AG04449 (cell line): ENCODE measurements around the gene STK33.

Experiments
- CTCF ChIA-PET: fragments of 350-600 bp; formaldehyde crosslinking; extraction: SDS; loops from one replicate; lab custom pipeline; 2021; ENCODE audit warnings: antibody characterized with exemption; lab: Yijun Ruan, JAX
- POLR2A ChIA-PET: fragments of 400-600, 350-600 bp; formaldehyde crosslinking; extraction: SDS; loops from one replicate; lab custom pipeline; 2020; ENCODE audit warnings: antibody characterized with exemption, inconsistent platforms; lab: Yijun Ruan, JAX
- DNase-seq: peaks from one replicate; pipeline ENCODE4 v3.0.0-alpha.2; 2010; ENCODE audit warnings: low read depth, low spot score
- H3K4me3 ChIP-seq: 2 replicates; pipeline ENCODE4 v1.5.1; 2011; ENCODE audit warnings: low read depth, mild to moderate bottlenecking, control low read depth, low read length
- TF ChIP-seq, protein P1 (sequence below): IDR thresholded peaks from one replicate; pipeline ENCODE4 v1.5.1; 2011; ENCODE audit warnings: mild to moderate bottlenecking, moderate library complexity, low read length, control low read depth, inconsistent platforms; ENCODE audit not compliant: insufficient read depth; ENCODE audit errors: missing control alignments

Gene STK33

GRCh38 chr11:8593935-8594909, at the start of gene STK33:
Gene STK33 (minus strand): TSS chr11:8594228. CDS start chr11:8474905, 119,323 bp downstream.
- no peak for DNase-seq

DNA sequence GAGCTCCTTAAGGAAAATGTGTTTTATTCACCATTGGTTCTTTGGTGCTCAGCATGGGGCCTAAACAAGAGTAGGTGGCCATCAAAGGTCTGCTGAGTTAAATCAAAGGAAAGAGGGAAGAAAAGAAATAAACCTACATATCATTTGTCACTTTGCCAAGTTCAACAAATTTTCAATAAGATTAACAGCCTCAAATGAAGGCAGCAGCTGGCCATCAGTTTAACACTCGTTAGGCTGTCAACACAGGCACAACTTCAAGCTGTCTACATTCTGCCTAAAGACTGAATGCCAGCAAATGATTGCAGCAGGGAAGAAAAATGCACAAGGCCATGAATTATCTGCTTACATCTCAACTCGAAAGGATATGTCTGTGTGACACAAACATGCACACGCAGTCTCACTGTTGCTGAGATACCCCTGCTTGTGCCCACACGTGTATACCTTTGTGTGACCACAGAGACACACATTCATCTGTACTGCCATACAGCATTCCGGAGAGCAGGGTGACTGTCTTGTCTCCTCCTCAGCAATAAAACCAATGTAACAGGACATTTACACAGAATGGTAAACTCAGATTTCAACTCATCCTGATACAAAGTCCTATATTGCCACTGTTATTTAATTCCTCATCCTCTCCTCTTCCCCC, 48.3 kb upstream of the STK33 start:
- no peak overlapping the region for H3K4me3 ChIP-seq
- ChIA-PET POLR2A (no interaction called here), CTCF (no interaction called here)
- TF ChIP-seq, protein P1, sequence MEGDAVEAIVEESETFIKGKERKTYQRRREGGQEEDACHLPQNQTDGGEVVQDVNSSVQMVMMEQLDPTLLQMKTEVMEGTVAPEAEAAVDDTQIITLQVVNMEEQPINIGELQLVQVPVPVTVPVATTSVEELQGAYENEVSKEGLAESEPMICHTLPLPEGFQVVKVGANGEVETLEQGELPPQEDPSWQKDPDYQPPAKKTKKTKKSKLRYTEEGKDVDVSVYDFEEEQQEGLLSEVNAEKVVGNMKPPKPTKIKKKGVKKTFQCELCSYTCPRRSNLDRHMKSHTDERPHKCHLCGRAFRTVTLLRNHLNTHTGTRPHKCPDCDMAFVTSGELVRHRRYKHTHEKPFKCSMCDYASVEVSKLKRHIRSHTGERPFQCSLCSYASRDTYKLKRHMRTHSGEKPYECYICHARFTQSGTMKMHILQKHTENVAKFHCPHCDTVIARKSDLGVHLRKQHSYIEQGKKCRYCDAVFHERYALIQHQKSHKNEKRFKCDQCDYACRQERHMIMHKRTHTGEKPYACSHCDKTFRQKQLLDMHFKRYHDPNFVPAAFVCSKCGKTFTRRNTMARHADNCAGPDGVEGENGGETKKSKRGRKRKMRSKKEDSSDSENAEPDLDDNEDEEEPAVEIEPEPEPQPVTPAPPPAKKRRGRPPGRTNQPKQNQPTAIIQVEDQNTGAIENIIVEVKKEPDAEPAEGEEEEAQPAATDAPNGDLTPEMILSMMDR, result no peak
- DNase-seq, result no peak

More at GRCh38 chr11:8593935-8594909, at the start of gene STK33:
- CTCF ChIA-PET, result interaction anchor here (0.5 to 2.1 kb wide), 3 partner anchors 9 to 56 kb away, joined by 3 to 13 read pairs (median 4); no protein-coding TSS in a partner anchor
- TF ChIP-seq, protein P1, result no peak
- POLR2A ChIA-PET, result interaction anchor here (1.0 to 1.1 kb wide), 2 partner anchors 77 to 89 kb away, joined by 5 to 6 read pairs; partner anchors contain the start of genes RPL27A and TRIM66
- peak within 1 kb of the TSS; percentile 61 for H3K4me3 ChIP-seq

DNA sequence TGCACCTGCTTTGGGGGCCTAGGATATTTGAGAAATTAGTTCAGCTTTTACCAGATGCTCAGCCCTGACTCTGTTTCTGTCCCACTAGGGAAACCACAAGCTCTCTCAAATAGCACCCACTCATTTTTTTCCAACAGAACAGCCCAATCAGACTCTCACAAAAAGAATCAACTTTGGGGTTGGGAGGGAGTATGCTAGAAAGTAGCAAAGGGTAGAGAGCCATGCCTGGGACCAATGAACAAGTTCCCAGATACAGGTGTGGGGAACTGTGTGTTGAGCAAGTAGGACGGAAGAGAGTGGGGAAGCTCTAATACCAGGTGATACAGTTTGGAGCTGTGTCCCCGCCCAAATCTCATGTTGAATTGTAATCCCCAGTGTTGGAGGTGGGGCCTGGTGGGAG, 47.3 kb upstream of the STK33 start:
- TF ChIP-seq, protein P1, result no peak
- H3K4me3 ChIP-seq, result no peak overlapping the region
- DNase-seq, result no peak
- POLR2A ChIA-PET, result no interaction called here
- CTCF ChIA-PET, result no interaction called here

DNA sequence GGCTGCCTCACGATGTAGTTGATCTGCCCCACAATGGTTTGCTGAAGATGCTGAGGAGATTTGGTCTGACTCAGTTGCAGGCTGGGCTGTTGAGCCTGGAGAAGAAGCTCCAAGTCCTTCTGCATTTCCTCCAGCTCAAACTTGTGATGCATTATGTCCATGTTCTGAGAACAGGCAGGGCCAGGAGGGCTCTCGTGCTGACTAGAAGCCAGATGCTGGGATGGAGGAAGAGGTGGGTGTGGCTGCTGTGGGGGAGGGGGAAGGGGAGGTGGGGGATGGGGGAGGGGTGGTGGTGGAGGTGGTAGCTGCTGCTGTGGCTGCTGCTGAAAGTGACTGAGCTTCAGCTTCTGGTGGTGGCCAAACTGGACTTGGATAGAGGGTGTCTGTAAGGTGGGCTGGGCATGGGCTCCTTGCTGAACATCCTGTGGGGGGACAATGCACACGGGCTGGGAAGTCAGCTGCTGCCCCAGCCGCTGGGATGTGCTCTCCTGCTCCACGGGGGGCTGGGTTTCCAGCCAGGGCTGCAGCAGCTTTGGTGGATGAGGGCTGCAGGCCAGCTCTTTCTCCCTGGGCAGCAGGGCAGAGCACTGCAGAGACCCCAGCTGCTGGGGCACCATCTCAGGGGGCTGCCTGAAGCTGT, 46.4 kb upstream of the STK33 start:
- TF ChIP-seq, protein P1, result no peak
- H3K4me3 ChIP-seq, result no peak overlapping the region
- CTCF ChIA-PET, result no interaction called here
- POLR2A ChIA-PET, result no interaction called here
- no peak for DNase-seq

GRCh38 chr11:8639655-8640054, 45.6 kb upstream of the STK33 start:
- POLR2A ChIA-PET, result interaction anchor here (0.6 kb wide), 1 partner anchor 9 kb away, joined by 3 read pairs; no protein-coding TSS in a partner anchor
- TF ChIP-seq, protein P1, result no peak
- DNase-seq, result no peak
- H3K4me3 ChIP-seq, result no peak overlapping the region
- CTCF ChIA-PET, result interaction anchor here (1.3 kb wide), 1 partner anchor 11 kb away, joined by 5 read pairs; no protein-coding TSS in a partner anchor
